Measurements from ENCODE around the gene FAM3A. TPM values are rescaled to one million over a fixed set of nuclear protein-coding genes. Genes with fewer than 3 reads are reported as not detected.

FAM3A gene
- total RNA-seq, 2 donors from 2014 or later: 24.5 to 25.4 TPM

GRCh38 chrX:154470434-154470833 is 45.6 kb downstream of the FAM3A start:
- no peak overlapping the region for H3K4me3 Mint-ChIP-seq
- no peak for ATAC-seq (replicated peaks)
- H3K9me3 Mint-ChIP-seq: no peaks in the 10 kb centered on the region
- no peaks in the 10 kb centered on the region for H3K4me1 Mint-ChIP-seq
- H3K36me3 Mint-ChIP-seq (ENCODE audit: low read depth): peaks cover 30% of the 10 kb centered on the region
- no peaks in the 10 kb centered on the region for H3K27me3 Mint-ChIP-seq
- no peak overlapping the region for H3K27ac Mint-ChIP-seq

GRCh38 chrX:154469880-154470279 is 46.2 kb downstream of the FAM3A start:
- Mint-ChIP-seq H3K27ac (no peak overlapping the region), H3K36me3 (ENCODE audit: low read depth) (peaks cover 30% of the 10 kb centered on the region), H3K9me3 (no peaks in the 10 kb centered on the region), H3K4me3 (no peak overlapping the region), H3K4me1 (no peaks in the 10 kb centered on the region), H3K27me3 (no peaks in the 10 kb centered on the region)
- ATAC-seq (replicated peaks): no peak

GRCh38 chrX:154469114-154469513 is 46.9 kb downstream of the FAM3A start:
- H3K27ac Mint-ChIP-seq: no peak overlapping the region
- no peak overlapping the region for H3K4me3 Mint-ChIP-seq
- no peaks in the 10 kb centered on the region for H3K27me3 Mint-ChIP-seq
- no peak for ATAC-seq (replicated peaks)
- H3K9me3 Mint-ChIP-seq: no peaks in the 10 kb centered on the region
- peaks cover 36% of the 10 kb centered on the region for H3K36me3 Mint-ChIP-seq (ENCODE audit: low read depth)
- no peaks in the 10 kb centered on the region for H3K4me1 Mint-ChIP-seq

- Mint-ChIP-seq H3K27me3 (no peaks in the 10 kb centered on the region), H3K4me1 (no peaks in the 10 kb centered on the region), H3K27ac (no peak overlapping the region), H3K9me3 (no peaks in the 10 kb centered on the region), H3K4me3 (no peak overlapping the region), H3K36me3 (ENCODE audit: low read depth) (peaks cover 31% of the 10 kb centered on the region)
- no peak for ATAC-seq (replicated peaks)
Measured at GRCh38 chrX:154468217-154468616, 47.8 kb downstream of the FAM3A start.

GRCh38 chrX:154467556-154467955 is 48.5 kb downstream of the FAM3A start:
- no peak for ATAC-seq (replicated peaks)
- Mint-ChIP-seq H3K4me3 (no peak overlapping the region), H3K27ac (no peak overlapping the region), H3K36me3 (ENCODE audit: low read depth) (peaks cover 26% of the 10 kb centered on the region), H3K9me3 (no peaks in the 10 kb centered on the region), H3K27me3 (no peaks in the 10 kb centered on the region), H3K4me1 (no peaks in the 10 kb centered on the region)

GRCh38 chrX:154466907-154467306 is 49.1 kb downstream of the FAM3A start:
- Mint-ChIP-seq H3K4me3 (no peak overlapping the region), H3K27me3 (no peaks in the 10 kb centered on the region), H3K27ac (no peak overlapping the region), H3K9me3 (no peaks in the 10 kb centered on the region), H3K4me1 (no peaks in the 10 kb centered on the region), H3K36me3 (ENCODE audit: low read depth) (peaks cover 29% of the 10 kb centered on the region)
- no peak for ATAC-seq (replicated peaks)

- Mint-ChIP-seq H3K27ac (no peak overlapping the region), H3K36me3 (ENCODE audit: low read depth) (peaks cover 37% of the 10 kb centered on the region), H3K4me3 (no peak overlapping the region), H3K27me3 (no peaks in the 10 kb centered on the region), H3K9me3 (no peaks in the 10 kb centered on the region), H3K4me1 (no peaks in the 10 kb centered on the region)
- ATAC-seq (replicated peaks): no peak
Measured at GRCh38 chrX:154466036-154466435, 50.0 kb downstream of the FAM3A start.

GRCh38 chrX:154465601-154466000 is 50.4 kb downstream of the FAM3A start:
- Mint-ChIP-seq H3K36me3 (ENCODE audit: low read depth) (peaks cover 38% of the 10 kb centered on the region), H3K9me3 (no peaks in the 10 kb centered on the region), H3K27me3 (no peaks in the 10 kb centered on the region), H3K4me3 (no peak overlapping the region), H3K27ac (no peak overlapping the region), H3K4me1 (no peaks in the 10 kb centered on the region)
- ATAC-seq (replicated peaks): no peak

- Mint-ChIP-seq H3K27ac (no peak overlapping the region), H3K4me1 (no peaks in the 10 kb centered on the region), H3K4me3 (no peak overlapping the region), H3K27me3 (no peaks in the 10 kb centered on the region), H3K36me3 (ENCODE audit: low read depth) (peaks cover 30% of the 10 kb centered on the region), H3K9me3 (no peaks in the 10 kb centered on the region)
- no peak for ATAC-seq (replicated peaks)
Measured at GRCh38 chrX:154464806-154465365, 51.1 kb downstream of the FAM3A start.

- H3K4me1 Mint-ChIP-seq: no peaks in the 10 kb centered on the region
- H3K9me3 Mint-ChIP-seq: no peaks in the 10 kb centered on the region
- H3K4me3 Mint-ChIP-seq: no peak overlapping the region
- H3K27me3 Mint-ChIP-seq: no peaks in the 10 kb centered on the region
- no peak overlapping the region for H3K27ac Mint-ChIP-seq
- no peak for ATAC-seq (replicated peaks)
- peaks cover 28% of the 10 kb centered on the region for H3K36me3 Mint-ChIP-seq (ENCODE audit: low read depth)
Measured at GRCh38 chrX:154463611-154464220, 52.3 kb downstream of the FAM3A start.

GRCh38 chrX:154462396-154462795 is 53.6 kb downstream of the FAM3A start:
- Mint-ChIP-seq H3K27ac (no peak overlapping the region), H3K4me1 (no peaks in the 10 kb centered on the region), H3K4me3 (no peak overlapping the region), H3K27me3 (no peaks in the 10 kb centered on the region), H3K9me3 (no peaks in the 10 kb centered on the region), H3K36me3 (ENCODE audit: low read depth) (peaks cover 32% of the 10 kb centered on the region)
- no peak for ATAC-seq (replicated peaks)

GRCh38 chrX:154460326-154460725 is 55.7 kb downstream of the FAM3A start:
- H3K27ac Mint-ChIP-seq: no peak overlapping the region
- ATAC-seq (replicated peaks): no peak
- peak overlapping the region; percentile 74 for H3K4me3 Mint-ChIP-seq
- no peaks in the 10 kb centered on the region for H3K4me1 Mint-ChIP-seq
- peaks cover 28% of the 10 kb centered on the region for H3K36me3 Mint-ChIP-seq (ENCODE audit: low read depth)
- H3K9me3 Mint-ChIP-seq: no peaks in the 10 kb centered on the region
- no peaks in the 10 kb centered on the region for H3K27me3 Mint-ChIP-seq

GRCh38 chrX:154459832-154460231 is 56.2 kb downstream of the FAM3A start:
- Mint-ChIP-seq H3K4me1 (no peaks in the 10 kb centered on the region), H3K27me3 (no peaks in the 10 kb centered on the region), H3K27ac (no peak overlapping the region), H3K4me3 (peak overlapping the region; percentile 74), H3K36me3 (ENCODE audit: low read depth) (peaks cover 28% of the 10 kb centered on the region), H3K9me3 (no peaks in the 10 kb centered on the region)
- no peak for ATAC-seq (replicated peaks)

GRCh38 chrX:154458954-154459778 is 56.9 kb downstream of the FAM3A start:
- Mint-ChIP-seq H3K27me3 (no peaks in the 10 kb centered on the region), H3K4me3 (peak overlapping the region; percentile 74), H3K4me1 (no peaks in the 10 kb centered on the region), H3K27ac (peak overlapping the region; percentile 33), H3K9me3 (no peaks in the 10 kb centered on the region), H3K36me3 (ENCODE audit: low read depth) (peaks cover 23% of the 10 kb centered on the region)
- peak; percentile 53 for ATAC-seq (replicated peaks)
